Measurements from ENCODE around the gene TLDC2.
"Not testable (repeated sequence)": the region's sequence is repeated elsewhere in the genome, so short reads cannot be mapped to it uniquely, and the experiment has no call there.

The TLDC2 gene

GRCh38 chr20:36906086-36906485 lies 30.1 kb downstream of the TLDC2 start:
- not testable (repeated sequence) for DNase-seq (ENCODE audit: low read depth)

- no peak for DNase-seq (ENCODE audit: low read depth)
These were observed 32.7 kb downstream of the TLDC2 start for GRCh38 chr20:36908603-36909002.

GRCh38 chr20:36916199-36916598 lies 40.3 kb downstream of the TLDC2 start:
- DNase-seq (ENCODE audit: low read depth): no peak

GRCh38 chr20:36917240-36917639 lies 41.3 kb downstream of the TLDC2 start:
- no peak for DNase-seq (ENCODE audit: low read depth)

- no peak for DNase-seq (ENCODE audit: low read depth)
These were observed 42.0 kb downstream of the TLDC2 start for GRCh38 chr20:36917943-36918342.

GRCh38 chr20:36919715-36920333 lies 43.9 kb downstream of the TLDC2 start:
- no peak for DNase-seq (ENCODE audit: low read depth)

GRCh38 chr20:36920334-36920730 lies 44.4 kb downstream of the TLDC2 start:
- no peak for DNase-seq (ENCODE audit: low read depth)

- no peak for DNase-seq (ENCODE audit: low read depth)
These were observed 48.5 kb downstream of the TLDC2 start for GRCh38 chr20:36924167-36925045.

GRCh38 chr20:36925234-36925633 lies 49.3 kb downstream of the TLDC2 start:
- DNase-seq (ENCODE audit: low read depth): no peak

GRCh38 chr20:36926653-36927200 lies 50.8 kb downstream of the TLDC2 start:
- no peak for DNase-seq (ENCODE audit: low read depth)

GRCh38 chr20:36927704-36928103 lies 51.8 kb downstream of the TLDC2 start:
- DNase-seq (ENCODE audit: low read depth): no peak

- DNase-seq (ENCODE audit: low read depth): no peak
These were observed 53.4 kb downstream of the TLDC2 start for GRCh38 chr20:36929290-36929689.

- no peak for DNase-seq (ENCODE audit: low read depth)
These were observed 53.8 kb downstream of the TLDC2 start for GRCh38 chr20:36929691-36930090.

- not testable (repeated sequence) for DNase-seq (ENCODE audit: low read depth)
These were observed 56.1 kb downstream of the TLDC2 start for GRCh38 chr20:36932067-36932466.

GRCh38 chr20:36932476-36933426 lies 56.8 kb downstream of the TLDC2 start:
- DNase-seq (ENCODE audit: low read depth): no peak

GRCh38 chr20:36933571-36933970 lies 57.6 kb downstream of the TLDC2 start:
- not testable (repeated sequence) for DNase-seq (ENCODE audit: low read depth)

GRCh38 chr20:36936341-36936740 lies 60.4 kb downstream of the TLDC2 start:
- no peak for DNase-seq (ENCODE audit: low read depth)

GRCh38 chr20:36936761-36937401 lies 60.9 kb downstream of the TLDC2 start:
- not testable (repeated sequence) for DNase-seq (ENCODE audit: low read depth)

GRCh38 chr20:36937402-36937770 lies 61.4 kb downstream of the TLDC2 start:
- DNase-seq (ENCODE audit: low read depth): no peak

GRCh38 chr20:36941401-36941835 lies 65.5 kb downstream of the TLDC2 start:
- no peak for DNase-seq (ENCODE audit: low read depth)

Measured in stimulated activated CD8-positive, alpha-beta memory T cell treated with anti-CD3 and anti-CD28 coated beads, Interleukin-12 subunit alpha, Interleukin-12 subunit beta, amount 100 ng/mL, for 1 hour (primary cell).